Prostate gland (tissue), 2 donors: Measurements from ENCODE around the gene KIF7. TPM values are rescaled to one million over a fixed set of nuclear protein-coding genes. Genes with fewer than 3 reads are reported as not detected.
"Not testable (repeated sequence)": the region's sequence is repeated elsewhere in the genome, so short reads cannot be mapped to it uniquely, and the experiment has no call there.

Experiments used
- DNase-seq: peaks from one replicate; pipeline ENCODE4 v3.0.0-alpha.2; 2019; ENCODE audit warnings: low spot score
- H3K27ac ChIP-seq, 2 donors: fragments of 200-600 bp; sonication (generic); 2 replicates each; pipeline ENCODE4 v1.5.1; 2017 to 2019
- H3K27me3 ChIP-seq: fragments of 200-600 bp; sonication (generic); replicated peaks from 2 replicates; pipeline ENCODE4 v1.5.1; 2019; ENCODE audit not compliant: insufficient read depth
- H3K36me3 ChIP-seq, 2 donors: fragments of 200-600 bp; sonication (generic); 1 replicate in 1 of 2; 2 replicates in 1 of 2; pipeline versions ENCODE4 v1.5.1 to v1.8.1; 2017 to 2019
- H3K4me1 ChIP-seq: fragments of 200-600 bp; sonication (generic); replicated peaks from 2 replicates; pipeline ENCODE4 v1.5.1; 2019
- H3K4me3 ChIP-seq, 2 donors: fragments of 200-600 bp; sonication (generic); 2 replicates each; pipeline ENCODE4 v1.5.1; 2017 to 2019
- H3K9me3 ChIP-seq: fragments of 200-600 bp; sonication (generic); 2 replicates; pipeline ENCODE4 v1.5.1; 2017
- CTCF ChIP-seq, 4 experiments: fragments of 200-600 bp in 2 of 4; fragments of 450-650 bp in 2 of 4; sonication (generic) in 2 of 4; IDR thresholded peaks; 1 replicate in 3 of 4; 2 replicates in 1 of 4; pipeline ENCODE4 v1.5.1; 2016 to 2019; ENCODE audit warnings: antibody characterized with exemption in 4 of 4, mild to moderate bottlenecking in 2 of 4, moderate library complexity in 2 of 4
- POLR2A ChIP-seq: fragments of 450-650 bp; IDR thresholded peaks from one replicate; pipeline ENCODE4 v1.6.1; 2016; ENCODE audit warnings: antibody characterized with exemption, mild to moderate bottlenecking
- POLR2AphosphoS5 ChIP-seq: sonication (generic); formaldehyde crosslinking; IDR thresholded peaks from one replicate; pipeline ENCODE4 v1.6.1; 2017; ENCODE audit warnings: antibody characterized with exemption
- WGBS: methylation state at CpG from one replicate; pipeline ENCODE4 v1.1.5; 2018; 5-methylcytosine and 5-hydroxymethylcytosine counted together
- intact Hi-C: fragments of 100-400 bp; cut with DNase I; formaldehyde crosslinking; loops from one replicate; pipeline ENCODE4 v1.14.2; 2022
- total RNA-seq, 2 donors: library from RNA; depleted of rRNA; stranded (reverse); fragments of >200 nt; gene quantifications; one replicate each; pipeline ENCODE4 v1.1.0, GENCODE V29; 2016

KIF7 gene
- total RNA-seq, 2 donors from 2014 or later: 4.1 to 10.3 TPM

GRCh38 chr15:89693091-89693490 lies 37.8 kb upstream of the KIF7 start:
- 48% methylated on average over 2 of the region's 2 CpGs for WGBS
- no peak for DNase-seq
- intact Hi-C loops: no loop called here
- no peak for TF ChIP-seq POLR2AphosphoS5
- no peak for TF ChIP-seq POLR2A
- no peak for TF ChIP-seq CTCF (IDR thresholded peaks at IDR 0.05)
- H3K36me3 ChIP-seq: no peaks in the 10 kb centered on the region
- no peaks in the 10 kb centered on the region for H3K27me3 ChIP-seq
- H3K4me3 ChIP-seq: no peak overlapping the region
- no peaks in the 10 kb centered on the region for H3K4me1 ChIP-seq
- no peak overlapping the region for H3K27ac ChIP-seq
- no peaks in the 10 kb centered on the region for H3K9me3 ChIP-seq

GRCh38 chr15:89690276-89691218 lies 35.3 kb upstream of the KIF7 start, which contains the start of the genes PEX11A and WDR93:
Gene PEX11A, minus strand, starts transcription at chr15:89690754. Its CDS starts 122 bp downstream, at chr15:89690632.
Gene WDR93, plus strand, starts transcription at chr15:89690811. Its CDS starts 10,936 bp downstream, at chr15:89701747.
- peak; percentile 88 for DNase-seq
- Histone ChIP-seq H3K27ac (peak within 1 kb of the TSS; percentile 79), H3K4me3 (peak within 1 kb of the TSS; percentile 71 to 73), H3K27me3 (no peaks in the 10 kb centered on the region), H3K9me3 (no peaks in the 10 kb centered on the region), H3K4me1 (no peaks in the 10 kb centered on the region), H3K36me3 (no peaks in the 10 kb centered on the region)
- WGBS: 2% methylated on average over 57 of the region's 60 CpGs
- intact Hi-C loops: no loop called here
- TF ChIP-seq POLR2AphosphoS5 (peak; percentile 87), CTCF (IDR thresholded peaks at IDR 0.05) (peak in 1 of 4 experiments; percentile 10), POLR2A (peak; percentile 88)

GRCh38 chr15:89689930-89690275 lies 34.6 kb upstream of the KIF7 start:
- DNase-seq, H3K4me1 ChIP-seq, H3K9me3 ChIP-seq, intact Hi-C loops, H3K36me3 ChIP-seq, H3K27me3 ChIP-seq: not testable (repeated sequence)
- WGBS: 41% methylated on average over 15 of the region's 15 CpGs
- peak overlapping the region; percentile 79 for H3K27ac ChIP-seq
- peak overlapping the region; percentile 71 to 73 for H3K4me3 ChIP-seq

GRCh38 chr15:89686522-89686921 lies 31.3 kb upstream of the KIF7 start:
- no peak overlapping the region for H3K27ac ChIP-seq
- no peaks in the 10 kb centered on the region for H3K4me1 ChIP-seq
- no peaks in the 10 kb centered on the region for H3K27me3 ChIP-seq
- intact Hi-C loops: no loop called here
- TF ChIP-seq POLR2AphosphoS5 (no peak), POLR2A (no peak), CTCF (IDR thresholded peaks at IDR 0.05) (no peak)
- H3K4me3 ChIP-seq: no peak overlapping the region
- H3K36me3 ChIP-seq: no peaks in the 10 kb centered on the region
- H3K9me3 ChIP-seq: no peaks in the 10 kb centered on the region
- DNase-seq: no peak

GRCh38 chr15:89685995-89686394 lies 30.7 kb upstream of the KIF7 start:
- Histone ChIP-seq H3K4me3 (no peak overlapping the region), H3K4me1 (peaks cover 1% of the 10 kb centered on the region), H3K36me3 (no peaks in the 10 kb centered on the region), H3K27ac (no peak overlapping the region), H3K9me3 (no peaks in the 10 kb centered on the region), H3K27me3 (no peaks in the 10 kb centered on the region)
- no peak for TF ChIP-seq CTCF (IDR thresholded peaks at IDR 0.05)
- TF ChIP-seq POLR2AphosphoS5: no peak
- TF ChIP-seq POLR2A: no peak
- DNase-seq: no peak
- intact Hi-C loops: no loop called here
- 82% methylated on average over 2 of the region's 2 CpGs for WGBS
